HG03097 (cell line): ENCODE results near the gene ABI3.
"Not testable (repeated sequence)": the region's sequence is repeated elsewhere in the genome, so short reads cannot be mapped to it uniquely, and the experiment has no call there.

ENCODE experiments used
- ATAC-seq: cut with Tn5 transposase; IDR thresholded peaks from one replicate; pipeline ENCODE4 v1.9.1; 2021; ENCODE audit not compliant: unreplicated experiment, low FRiP score

The ABI3 gene

DNA sequence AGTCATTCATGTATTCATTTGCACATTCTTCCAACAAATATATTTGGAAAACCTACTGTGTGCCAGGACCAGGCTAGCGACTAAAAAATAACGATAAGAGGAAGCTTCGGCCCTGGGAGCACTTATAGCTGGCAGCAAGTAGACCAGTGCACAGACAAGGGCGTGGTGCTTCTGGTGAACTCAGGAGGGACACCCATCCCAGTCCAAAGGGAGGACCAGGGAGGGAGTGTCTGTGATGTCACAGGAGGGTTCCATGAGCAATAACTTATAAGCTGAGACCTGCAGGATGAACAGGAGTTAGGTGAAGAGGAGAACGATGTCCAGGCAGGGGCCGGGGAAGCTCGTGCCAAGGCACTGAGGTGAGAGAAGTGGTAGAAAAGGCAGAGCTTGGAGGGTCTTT is 37.4 kb downstream of the ABI3 start:
- no peak for ATAC-seq

DNA sequence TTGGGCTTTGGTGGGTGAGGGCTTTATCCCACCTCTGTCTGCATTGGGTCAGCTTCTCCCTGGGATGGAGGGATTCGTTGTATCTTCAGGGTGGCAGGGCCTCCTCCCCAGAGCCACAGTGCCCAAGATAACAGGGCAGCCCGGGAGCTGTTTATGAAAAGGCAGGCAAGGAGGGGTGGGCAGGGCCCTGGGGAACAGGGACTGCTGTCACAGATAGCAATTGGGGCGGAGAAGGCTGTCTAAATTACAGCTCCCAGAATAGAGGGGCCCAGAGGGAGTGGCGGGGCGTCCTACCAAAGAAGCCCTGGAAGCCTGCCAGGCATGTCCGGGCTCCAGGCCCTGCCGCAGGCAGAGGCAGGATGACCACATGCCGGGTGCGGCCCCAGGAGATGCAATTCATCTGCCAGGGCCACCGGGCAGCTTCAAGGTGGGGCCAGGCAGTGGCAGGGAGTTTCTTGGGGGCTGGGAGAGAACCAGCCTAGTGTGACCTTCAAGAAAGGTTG is 38.8 kb downstream of the ABI3 start:
- no peak for ATAC-seq

DNA sequence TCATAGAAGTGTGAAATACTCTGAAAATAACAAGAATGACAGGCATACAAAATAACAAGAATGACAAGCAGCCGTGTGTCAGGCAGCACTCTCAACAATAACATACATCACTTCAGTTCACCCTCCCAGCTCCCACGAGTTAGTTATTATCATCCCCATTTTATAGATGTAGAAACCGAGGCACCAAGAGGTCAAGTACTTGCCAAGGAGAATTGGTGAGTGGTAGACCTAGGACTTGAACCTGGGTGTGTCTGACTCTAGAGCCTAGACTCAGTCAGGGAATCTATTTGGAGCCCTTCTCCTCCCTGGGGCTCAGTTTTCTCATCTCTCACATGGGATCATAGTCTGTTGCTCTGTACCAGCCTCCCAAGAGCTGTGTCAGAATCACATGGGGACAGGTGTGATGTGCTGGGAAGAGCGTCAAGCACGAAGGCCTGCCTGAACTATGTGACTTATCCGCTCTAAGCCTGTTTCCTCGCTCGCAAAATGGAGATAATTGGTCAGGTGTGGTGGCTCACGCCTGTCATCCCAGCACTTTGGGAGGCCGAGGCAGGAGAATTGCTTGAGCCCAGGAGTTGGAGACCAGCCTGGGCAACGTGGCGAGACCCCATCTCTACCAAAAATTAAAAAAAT is 39.5 kb downstream of the ABI3 start:
- no peak for ATAC-seq

DNA sequence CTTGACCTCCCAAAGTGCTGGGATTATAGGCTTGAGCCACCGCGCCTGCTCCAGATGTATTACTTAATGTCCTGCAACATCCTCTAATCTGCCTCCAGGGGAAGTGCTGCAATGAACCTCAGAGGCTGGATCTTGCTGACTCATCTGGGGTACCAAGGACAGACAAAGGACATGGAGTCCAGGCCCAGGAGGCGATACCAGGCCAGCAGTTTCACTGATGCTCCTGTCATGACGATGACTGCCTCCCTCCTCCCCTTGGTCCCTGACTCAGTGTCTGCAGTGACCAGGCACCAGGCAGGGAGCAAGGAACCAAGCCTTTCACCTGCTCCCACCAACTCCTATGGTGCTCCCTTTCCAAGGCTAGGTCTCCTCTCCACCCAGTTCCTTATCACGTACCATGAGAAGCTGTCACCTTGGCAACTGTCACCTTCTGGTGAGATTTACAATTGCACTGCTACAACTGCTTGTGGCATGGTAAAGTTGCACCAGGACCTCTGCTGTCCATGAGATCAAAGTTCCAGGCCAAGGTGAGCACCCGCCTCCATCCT is 41.7 kb downstream of the ABI3 start:
- ATAC-seq: no peak

DNA sequence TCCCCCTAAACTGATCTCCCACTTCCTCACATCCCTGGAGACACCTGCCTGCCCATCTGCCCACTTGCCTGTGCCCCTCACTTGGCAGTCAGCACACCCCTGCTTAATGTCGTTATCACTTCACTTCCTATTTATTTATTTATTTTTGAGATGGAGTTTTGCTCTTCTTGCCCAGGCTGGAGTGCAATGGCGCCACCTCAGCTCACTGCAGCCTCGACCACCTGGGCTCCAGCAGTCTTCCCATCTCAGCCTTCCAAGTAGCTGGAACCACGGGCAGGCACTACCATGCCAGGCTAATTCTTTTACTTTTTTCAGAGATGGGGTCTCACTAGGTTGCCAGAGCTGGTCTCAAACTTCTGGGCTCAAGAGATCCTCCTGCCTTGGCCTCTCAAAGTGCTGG is 43.6 kb downstream of the ABI3 start:
- no peak for ATAC-seq

DNA sequence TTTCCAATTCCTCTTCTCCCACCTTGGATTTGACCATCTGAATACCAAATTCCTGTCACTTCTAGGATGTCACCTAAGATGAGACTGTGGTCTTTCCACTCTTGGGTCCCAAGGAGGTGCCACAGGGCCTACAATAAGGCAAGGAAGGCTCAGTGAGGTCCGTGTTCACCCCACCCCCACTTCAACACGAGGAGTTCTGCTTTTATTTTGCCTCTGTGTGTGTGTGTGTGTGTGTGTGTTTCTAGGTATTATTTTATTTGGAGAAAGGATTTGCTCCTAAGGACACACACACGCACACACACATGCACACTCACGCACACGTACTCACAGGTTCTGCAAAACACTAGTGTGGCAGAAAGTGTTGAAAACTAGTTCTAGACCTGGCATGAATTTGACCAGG is 44.6 kb downstream of the ABI3 start:
- ATAC-seq: no peak

DNA sequence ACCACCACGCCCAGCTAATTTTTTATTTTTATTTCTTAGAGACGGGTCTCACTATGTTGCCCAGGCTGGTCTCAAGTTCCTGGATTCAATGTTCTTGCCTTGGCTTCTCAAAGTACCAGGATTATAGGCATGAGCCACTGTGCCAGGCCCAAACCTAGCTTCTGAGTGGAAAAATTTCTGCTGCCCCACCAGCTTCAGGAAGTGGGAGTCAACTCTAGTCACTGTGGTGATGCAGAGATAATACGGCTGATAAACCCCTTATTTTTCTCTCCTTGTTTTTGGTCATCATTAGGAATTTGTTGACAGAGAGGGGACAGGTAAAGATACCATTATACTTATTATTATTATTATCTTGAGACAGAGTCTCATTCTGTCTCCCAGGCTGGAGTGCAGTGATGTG is 47.9 kb downstream of the ABI3 start:
- no peak for ATAC-seq

DNA sequence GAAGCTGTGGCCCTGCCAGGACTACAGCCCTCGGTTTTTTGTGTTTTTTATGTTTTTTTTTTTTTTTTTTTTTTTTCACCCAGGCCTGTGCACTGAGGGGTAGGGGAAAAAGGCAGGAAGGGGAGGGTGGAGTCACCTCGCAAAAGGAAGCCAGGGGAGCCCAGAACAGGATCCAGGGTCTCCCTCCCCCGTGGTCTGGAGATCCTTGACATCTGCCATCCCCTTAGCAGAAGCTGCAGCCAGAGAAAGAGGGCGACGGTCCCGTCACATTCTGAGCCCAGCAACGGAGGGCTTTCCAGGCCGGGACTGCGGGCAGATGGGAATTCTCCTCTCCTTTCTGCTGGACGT is 49.1 kb downstream of the ABI3 start:
- ATAC-seq: no peak

DNA sequence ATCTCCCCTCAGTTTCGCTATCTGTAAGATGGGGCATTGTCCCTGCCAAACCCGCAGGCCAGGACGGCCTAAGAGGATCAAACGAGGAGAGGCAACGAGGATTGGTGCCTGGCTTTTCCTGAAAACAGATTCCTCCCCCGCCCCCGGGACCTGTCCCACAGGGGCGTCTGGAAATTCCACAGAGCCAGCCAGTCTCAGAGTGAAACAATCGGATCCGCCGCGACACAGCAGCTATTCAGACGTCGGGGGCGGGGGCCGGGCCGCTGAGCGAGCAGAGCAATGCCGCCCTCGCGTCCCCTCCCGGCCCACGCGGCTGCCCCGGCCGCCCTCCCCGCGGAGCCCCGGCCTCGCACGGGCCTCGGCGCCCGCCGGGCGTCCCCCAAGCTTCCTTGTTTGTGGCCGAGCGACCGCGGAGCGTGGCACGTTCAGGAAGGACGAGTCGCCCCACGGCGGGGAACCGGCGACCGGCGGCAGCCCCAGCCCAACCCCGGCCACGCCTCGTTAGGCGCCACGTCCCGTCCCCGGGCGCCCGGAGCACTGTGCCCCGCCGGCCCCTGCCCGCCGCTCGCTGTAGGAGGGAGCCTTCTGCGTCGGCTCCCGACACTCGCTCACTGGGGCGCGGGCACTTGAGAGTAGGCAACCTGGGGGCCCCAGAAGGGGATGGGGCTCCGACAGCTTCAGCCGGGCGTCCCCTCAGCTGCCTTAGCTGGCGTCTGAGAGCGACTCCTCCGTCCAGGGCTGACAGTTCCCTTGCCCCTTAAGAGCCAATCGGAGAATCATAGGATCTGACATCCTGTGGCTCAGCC is 49.7 kb downstream of the ABI3 start:
- no peak for ATAC-seq

DNA sequence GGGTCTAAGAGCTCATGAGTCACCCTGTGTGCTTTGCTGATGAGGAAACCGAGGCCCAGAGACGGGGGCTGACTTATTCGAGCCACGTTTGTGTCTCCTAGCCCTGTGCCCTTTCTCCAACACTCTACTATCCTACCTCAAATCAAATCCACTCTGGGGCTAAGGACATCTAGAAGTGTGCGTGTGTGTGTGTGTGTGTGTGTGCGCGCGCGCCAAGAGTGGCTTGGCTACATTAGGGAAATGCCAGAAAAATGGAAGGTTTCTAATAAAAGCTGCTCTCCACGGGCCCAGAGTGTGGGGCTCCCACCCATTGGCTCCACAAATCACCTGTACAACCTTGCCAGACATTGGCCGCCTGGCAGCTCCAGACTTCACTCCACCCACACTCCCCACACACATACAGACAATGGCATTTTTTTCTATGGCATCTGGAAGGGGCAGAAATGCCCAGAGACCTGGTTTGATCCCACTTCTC is 50.3 kb downstream of the ABI3 start:
- no peak for ATAC-seq

DNA sequence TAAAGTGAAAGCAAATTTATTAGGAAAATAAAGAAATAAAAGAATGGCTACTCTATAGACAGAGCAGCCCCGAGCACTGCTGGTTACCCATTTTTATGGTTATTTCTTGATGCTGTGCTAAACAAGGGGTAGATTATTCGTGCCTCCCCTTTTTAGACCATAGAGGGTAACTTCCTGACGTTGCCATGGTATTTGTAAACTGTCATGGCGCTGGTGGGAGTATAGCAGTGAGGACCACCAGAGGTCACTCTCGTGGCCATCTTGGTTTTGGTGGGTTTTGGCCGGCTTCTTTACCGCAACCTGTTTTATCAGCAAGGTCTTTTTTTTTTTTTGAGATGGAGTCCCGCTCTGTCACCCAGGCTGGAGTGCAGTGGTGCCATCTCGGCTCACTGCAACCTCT is 51.0 kb downstream of the ABI3 start:
- ATAC-seq: not testable (repeated sequence)

DNA sequence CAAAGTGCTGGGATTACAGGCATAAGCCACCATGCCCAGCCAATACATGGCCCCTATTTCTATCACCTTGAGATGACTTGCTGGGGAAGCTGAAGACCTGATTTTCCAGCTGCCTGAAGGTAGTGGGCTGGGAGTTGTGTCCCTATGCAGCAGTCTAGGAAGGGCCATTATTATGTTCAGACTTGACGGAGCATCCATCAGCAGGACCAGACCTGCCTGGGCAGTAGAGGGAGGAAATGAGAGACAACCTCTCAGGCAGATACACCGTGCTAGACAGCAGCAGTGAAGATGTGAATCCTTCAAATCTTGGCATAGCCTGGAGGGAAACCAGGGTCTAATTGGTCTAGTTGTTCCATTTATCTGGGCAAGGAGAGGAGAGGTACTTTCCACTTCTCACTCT is 55.7 kb downstream of the ABI3 start:
- ATAC-seq: no peak

DNA sequence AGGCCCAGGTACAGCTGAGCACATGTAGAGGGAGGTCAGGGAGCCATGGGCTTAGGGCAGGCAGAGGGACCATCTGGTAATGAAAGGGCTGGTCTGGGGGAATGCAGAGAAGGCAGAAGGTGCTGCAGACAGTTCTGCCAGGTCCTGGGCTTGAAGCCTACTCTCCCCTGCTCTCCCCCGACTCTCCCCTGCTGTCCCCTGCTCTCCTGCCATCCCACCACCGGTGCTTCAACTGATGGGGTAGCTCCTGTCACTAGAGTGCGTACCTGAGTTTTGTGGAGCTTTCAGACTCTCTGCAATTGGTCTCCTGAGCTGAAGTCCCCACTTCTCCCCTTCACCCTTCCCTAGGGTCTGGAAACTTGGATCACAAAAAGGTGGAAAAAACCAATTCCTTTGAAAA is 57.4 kb downstream of the ABI3 start:
- ATAC-seq: no peak

DNA sequence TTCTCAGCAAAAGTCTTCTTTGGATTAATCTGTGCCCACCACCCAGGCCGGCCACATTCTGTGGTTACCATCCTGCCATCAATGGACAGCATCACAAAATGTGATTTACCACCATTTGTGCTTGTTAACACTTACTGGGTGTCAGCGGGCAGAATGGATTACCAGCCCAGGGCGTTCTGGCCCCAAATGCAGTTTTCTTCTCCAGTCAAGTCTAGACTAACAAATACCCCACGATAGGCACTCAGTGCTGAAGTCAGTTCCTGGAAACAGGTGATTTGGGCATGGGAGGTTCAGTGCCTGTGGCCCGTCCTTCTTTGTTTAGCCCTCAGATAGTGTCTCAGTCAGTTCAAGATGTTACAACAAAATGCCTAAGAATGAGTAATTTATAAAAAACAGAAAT is 58.8 kb downstream of the ABI3 start:
- ATAC-seq: no peak
